IMR-90 (cell line): ENCODE results near the gene AKAP13. TPM values are rescaled to one million over a fixed set of nuclear protein-coding genes. Genes with fewer than 3 reads are reported as not detected.

ENCODE experiments used
- ATAC-seq: fragments of 200-7000 bp; cut with Tn5 transposase; 2 replicates; pipeline ENCODE4 v1.9.1; 2020; ENCODE audit warnings: low read depth, mild to moderate bottlenecking, moderate library complexity
- BruUV-seq: library from RNA; stranded (reverse); fragments of 400-500 nt; replicated peaks from 2 replicates; lab custom pipeline; 2021; lab: Mats Ljungman, UMichigan
- CTCF ChIA-PET: fragments of 300-600 bp; formaldehyde crosslinking; extraction: SDS; loops from one replicate; lab custom pipeline; 2021; ENCODE audit warnings: antibody characterized with exemption; lab: Yijun Ruan, JAX
- POLR2A ChIA-PET: fragments of 300-600 bp; sonication (Branson Sonifier 250); formaldehyde crosslinking; loops from one replicate; lab custom pipeline; 2022; ENCODE audit warnings: antibody characterized with exemption; ENCODE audit not compliant: unreplicated experiment; lab: Charles Lee
- DNase-seq: peaks from one replicate; pipeline ENCODE4 v3.0.0; 2013
- H2AFZ ChIP-seq: replicated peaks from 2 replicates; pipeline ENCODE3; 2013; ENCODE audit warnings: low read length, mild to moderate bottlenecking; ENCODE audit not compliant: poor library complexity
- H2AK5ac ChIP-seq: 2 replicates; pipeline ENCODE4 v1.6.1; 2013; ENCODE audit warnings: low read depth, low read length, inconsistent platforms
- H2AK9ac ChIP-seq: replicated peaks from 2 replicates; pipeline ENCODE3; 2013; ENCODE audit warnings: mild to moderate bottlenecking, low read depth, low read length, moderate library complexity; ENCODE audit not compliant: poor library complexity
- H2BK120ac ChIP-seq: 2 replicates; pipeline ENCODE4 v1.6.1; 2013; ENCODE audit warnings: low read depth, low read length, inconsistent platforms
- H2BK15ac ChIP-seq: 3 replicates; pipeline ENCODE4 v1.6.1; 2013; ENCODE audit warnings: low read depth, low read length, inconsistent platforms
- H2BK20ac ChIP-seq: 2 replicates; pipeline ENCODE4 v1.6.1; 2013; ENCODE audit warnings: low read depth, mild to moderate bottlenecking, inconsistent platforms, low read length, moderate library complexity
- H2BK5ac ChIP-seq: 2 replicates; pipeline ENCODE4 v1.6.1; 2013; ENCODE audit warnings: mild to moderate bottlenecking, low read depth, low read length, inconsistent platforms; ENCODE audit not compliant: poor library complexity, severe bottlenecking
- H3K14ac ChIP-seq: replicated peaks from 2 replicates; pipeline ENCODE4 v1.6.1; 2013; ENCODE audit warnings: low read depth, low read length, inconsistent platforms
- H3K18ac ChIP-seq: 2 replicates; pipeline ENCODE4 v1.6.1; 2013; ENCODE audit warnings: low read depth, low read length, control low read depth
- H3K23ac ChIP-seq: 2 replicates; pipeline ENCODE4 v1.6.1; 2013; ENCODE audit warnings: low read depth, low read length, inconsistent platforms
- H3K27ac ChIP-seq: 2 replicates; pipeline ENCODE4 v1.5.1; 2013; ENCODE audit warnings: mild to moderate bottlenecking, control low read depth, low read length; ENCODE audit not compliant: insufficient read depth
- H3K27me3 ChIP-seq: 2 replicates; pipeline ENCODE4 v1.6.1; 2013; ENCODE audit warnings: low read length; ENCODE audit not compliant: control insufficient read depth, insufficient read depth
- H3K36me3 ChIP-seq: 2 replicates; pipeline ENCODE4 v1.6.1; 2013; ENCODE audit warnings: low read length, mixed read lengths; ENCODE audit not compliant: control insufficient read depth, insufficient read depth
- H3K4ac ChIP-seq: 2 replicates; pipeline ENCODE4 v1.6.1; 2013; ENCODE audit warnings: low read depth, low read length, inconsistent platforms
- H3K4me1 ChIP-seq: 2 replicates; pipeline ENCODE4 v1.6.1; 2013; ENCODE audit warnings: low read length, mixed read lengths; ENCODE audit not compliant: control insufficient read depth, insufficient read depth
- H3K4me2 ChIP-seq: 2 replicates; pipeline ENCODE4 v1.6.1; 2013; ENCODE audit warnings: low read depth, mild to moderate bottlenecking, control low read depth, low read length, moderate library complexity
- H3K4me3 ChIP-seq: 2 replicates; pipeline ENCODE4 v1.5.1; 2013; ENCODE audit warnings: low read depth, mild to moderate bottlenecking, control low read depth, low read length, moderate library complexity; ENCODE audit not compliant: insufficient read depth
- H3K56ac ChIP-seq: 2 replicates; pipeline ENCODE4 v1.6.1; 2013; ENCODE audit warnings: low read length, inconsistent platforms; ENCODE audit not compliant: insufficient read depth; ENCODE audit errors: extremely low read depth
- H3K79me1 ChIP-seq, 2 experiments: 2 replicates each; pipeline ENCODE4 v1.6.1; 2013; ENCODE audit warnings: low read length in 2 of 2, inconsistent platforms in 1 of 2, low read depth in 1 of 2
- H3K9ac ChIP-seq: 2 replicates; pipeline ENCODE4 v1.6.1; 2013; ENCODE audit warnings: low read depth, low read length, control low read depth
- H3K9me1 ChIP-seq: 2 replicates; pipeline ENCODE4 v1.6.1; 2013; ENCODE audit warnings: low read length, inconsistent platforms; ENCODE audit not compliant: insufficient read depth
- H3K9me3 ChIP-seq: 2 replicates; pipeline ENCODE4 v1.6.1; 2013; ENCODE audit warnings: low read length; ENCODE audit not compliant: control insufficient read depth, insufficient read depth
- H4K20me1 ChIP-seq: 2 replicates; pipeline ENCODE4 v1.6.1; 2013; ENCODE audit warnings: low read length, inconsistent platforms; ENCODE audit not compliant: insufficient read depth
- H4K5ac ChIP-seq: 2 replicates; pipeline ENCODE4 v1.6.1; 2013; ENCODE audit warnings: mild to moderate bottlenecking, low read depth, low read length, control low read depth
- H4K8ac ChIP-seq, 2 experiments: 2 replicates each; pipeline ENCODE4 v1.6.1; 2013; ENCODE audit warnings: low read depth in 2 of 2, low read length in 2 of 2, control low read depth in 1 of 2, inconsistent platforms in 1 of 2
- H4K91ac ChIP-seq: 2 replicates; pipeline ENCODE4 v1.6.1; 2013; ENCODE audit warnings: low read depth, low read length, inconsistent platforms; ENCODE audit not compliant: insufficient read depth
- BHLHE40 ChIP-seq: fragments of 150-350 bp; IDR thresholded peaks from 2 replicates; pipeline ENCODE4 v1.6.1; 2016; ENCODE audit warnings: mild to moderate bottlenecking, low read depth, low read length
- CEBPB ChIP-seq: IDR thresholded peaks from 2 replicates; pipeline ENCODE4 v1.6.1; 2012; ENCODE audit warnings: low read depth, low read length, improper control_type of control experiment
- CHD1 ChIP-seq: IDR thresholded peaks from 2 replicates; pipeline ENCODE4 v1.6.1; 2012; ENCODE audit warnings: low read depth, low read length, improper control_type of control experiment
- FOS ChIP-seq: fragments of 150-350 bp; IDR thresholded peaks from 2 replicates; pipeline ENCODE4 v1.6.1; 2016; ENCODE audit warnings: low read depth, low read length
- MAFK ChIP-seq: IDR thresholded peaks from 2 replicates; pipeline ENCODE4 v1.6.1; 2012; ENCODE audit warnings: low read depth, low read length, improper control_type of control experiment
- MAZ ChIP-seq: IDR thresholded peaks from 2 replicates; pipeline ENCODE4 v1.6.1; 2012; ENCODE audit warnings: low read depth, mild to moderate bottlenecking, low read length, improper control_type of control experiment, moderate library complexity, borderline replicate concordance
- MXI1 ChIP-seq: IDR thresholded peaks from 2 replicates; pipeline ENCODE4 v1.6.1; 2012; ENCODE audit warnings: low read depth, mild to moderate bottlenecking, low read length, moderate library complexity, borderline replicate concordance
- NFE2L2 ChIP-seq: fragments of 150-350 bp; IDR thresholded peaks from 2 replicates; pipeline ENCODE4 v1.6.1; 2016; ENCODE audit warnings: low read depth, mild to moderate bottlenecking, low read length
- POLR2A ChIP-seq: IDR thresholded peaks from 2 replicates; pipeline ENCODE4 v1.6.1; 2012; ENCODE audit warnings: mild to moderate bottlenecking, low read depth, low read length
- RAD21 ChIP-seq: IDR thresholded peaks from 2 replicates; pipeline ENCODE4 v1.6.1; 2012; ENCODE audit warnings: low read length, improper control_type of control experiment
- RCOR1 ChIP-seq: IDR thresholded peaks from 2 replicates; pipeline ENCODE4 v1.6.1; 2012; ENCODE audit warnings: mild to moderate bottlenecking, low read length, improper control_type of control experiment; ENCODE audit not compliant: insufficient replicate concordance
- RFX5 ChIP-seq: IDR thresholded peaks from 2 replicates; pipeline ENCODE4 v1.8.0; 2012; ENCODE audit warnings: low read depth, mild to moderate bottlenecking, low read length, moderate library complexity
- SMC3 ChIP-seq: fragments of 150-350 bp; IDR thresholded peaks from 2 replicates; pipeline ENCODE4 v1.6.1; 2016; ENCODE audit warnings: low read depth, mild to moderate bottlenecking, antibody characterized with exemption, low read length, moderate library complexity
- WGBS, 2 experiments: methylation state at CpG; one replicate each; pipeline versions ENCODE4 v1.1.5 to v1.1.7; 2013; ENCODE audit warnings: missing lambda C conversion rate in 2 of 2; ENCODE audit not compliant: insufficient read length in 1 of 2; ENCODE audit errors: extremely low coverage in 2 of 2; 5-methylcytosine and 5-hydroxymethylcytosine counted together
- dilution Hi-C: fragments of 300-500 bp; cut with HindIII; formaldehyde crosslinking; loops from one replicate; pipeline ENCODE4 v1.14.3; 2018; ENCODE audit warnings: low sequenced_read_pairs; ENCODE audit not compliant: unreplicated experiment
- in situ Hi-C: fragments of 300-500 bp; cut with MboI; formaldehyde crosslinking; loops from 3 replicates; pipeline ENCODE4 v1.14.3; 2019; ENCODE audit warnings: low sequenced_read_pairs, inconsistent platforms, mixed read lengths
- intact Hi-C: fragments of 100-400 bp; cut with micrococcal nuclease; formaldehyde crosslinking; loops from 2 replicates; pipeline ENCODE4 v1.10.0; 2022
- polyA plus RNA-seq, 3 experiments: library from polyadenylated mRNA; depleted of rRNA; stranded (reverse); fragments of >200 nt; gene quantifications; 2 replicates each; pipeline ENCODE4 v1.2.3, GENCODE V29; 2012; ENCODE audit warnings: low replicate concordance in 1 of 3
- total RNA-seq: library from RNA; depleted of rRNA; stranded (reverse); fragments of >200 nt; gene quantifications from 2 replicates; pipeline ENCODE4 v1.2.3, GENCODE V29; 2012
- TF ChIP-seq, protein P1 (sequence below): conservative IDR thresholded peaks from 2 replicates; pipeline ENCODE4 v1.5.1; 2012; ENCODE audit warnings: mild to moderate bottlenecking, low read depth, low read length, improper control_type of control experiment
- TF ChIP-seq, protein P2 (sequence below): fragments of 150-350 bp; IDR thresholded peaks from 2 replicates; pipeline ENCODE4 v1.6.1; 2017; ENCODE audit warnings: mild to moderate bottlenecking, antibody characterized with exemption, low read length, low read depth
- TF ChIP-seq, protein P3 (sequence below): fragments of 150-350 bp; IDR thresholded peaks from 2 replicates; pipeline ENCODE4 v1.6.1; 2016; ENCODE audit warnings: low read depth, mild to moderate bottlenecking, low read length, moderate library complexity, borderline replicate concordance

Gene AKAP13
- total and polyA plus RNA-seq, 2 of the 4 experiments (the other 2 are of a cell fraction) = 10.4 to 46.4 TPM

DNA sequence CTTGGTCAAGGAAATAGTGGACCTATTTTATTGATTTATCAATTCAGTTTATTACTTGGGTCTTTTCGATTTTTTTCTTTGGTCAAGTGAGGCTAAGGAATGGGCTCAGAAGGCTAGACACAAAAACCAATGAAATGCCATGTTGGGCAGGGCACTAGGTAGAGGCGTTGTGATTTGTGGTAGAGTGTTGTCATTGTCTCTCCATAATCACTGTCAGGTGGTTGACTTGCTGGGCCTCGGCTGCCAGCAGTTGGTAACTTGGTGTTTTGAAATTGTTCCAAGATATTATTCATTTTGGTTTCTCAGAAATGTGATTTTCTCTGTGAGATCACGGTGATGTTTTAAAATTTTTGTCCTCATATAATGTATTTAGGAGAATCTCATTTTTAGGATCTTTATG lies 240.7 kb downstream of the AKAP13 start:
- H3K4me3 ChIP-seq = no peak overlapping the region
- peak overlapping the region; percentile 68 for H2BK120ac ChIP-seq
- H4K20me1 ChIP-seq = peaks cover 7% of the 10 kb centered on the region; the same call in 1 of the 2 replicates
- H4K91ac ChIP-seq = peak overlapping the region; percentile 54; the same call in 1 of the 2 replicates
- in situ Hi-C loops = no loop called here
- no CpG with 5 or more reads among the region's 4 CpGs for WGBS, 2 experiments
- no peaks in the 10 kb centered on the region for H3K36me3 ChIP-seq
- dilution Hi-C loops = no loop called here
- peak overlapping the region; percentile 20; the same call in 1 of the 2 replicates for H3K27ac ChIP-seq
- BruUV-seq = no TSS peak
- H3K27me3 ChIP-seq = no peaks in the 10 kb centered on the region
- H2AFZ ChIP-seq = no peak overlapping the region
- intact Hi-C loops = loop anchor here (10.0 kb wide), 1 partner anchor 206 kb away; no protein-coding TSS in a partner anchor
- H3K4me2 ChIP-seq = peak overlapping the region; percentile 64
- no peak overlapping the region for H3K56ac ChIP-seq
- TF ChIP-seq RCOR1 (no peak), SMC3 (no peak), POLR2A (no peak; the same call in 1 of the 2 replicates), BHLHE40 (no peak), RAD21 (no peak), MAZ (no peak), RFX5 (no peak), MAFK (no peak), CEBPB (no peak; the same call in 1 of the 2 replicates), CHD1 (no peak), MXI1 (no peak), NFE2L2 (no peak), FOS (no peak)
- TF ChIP-seq, protein P1, sequence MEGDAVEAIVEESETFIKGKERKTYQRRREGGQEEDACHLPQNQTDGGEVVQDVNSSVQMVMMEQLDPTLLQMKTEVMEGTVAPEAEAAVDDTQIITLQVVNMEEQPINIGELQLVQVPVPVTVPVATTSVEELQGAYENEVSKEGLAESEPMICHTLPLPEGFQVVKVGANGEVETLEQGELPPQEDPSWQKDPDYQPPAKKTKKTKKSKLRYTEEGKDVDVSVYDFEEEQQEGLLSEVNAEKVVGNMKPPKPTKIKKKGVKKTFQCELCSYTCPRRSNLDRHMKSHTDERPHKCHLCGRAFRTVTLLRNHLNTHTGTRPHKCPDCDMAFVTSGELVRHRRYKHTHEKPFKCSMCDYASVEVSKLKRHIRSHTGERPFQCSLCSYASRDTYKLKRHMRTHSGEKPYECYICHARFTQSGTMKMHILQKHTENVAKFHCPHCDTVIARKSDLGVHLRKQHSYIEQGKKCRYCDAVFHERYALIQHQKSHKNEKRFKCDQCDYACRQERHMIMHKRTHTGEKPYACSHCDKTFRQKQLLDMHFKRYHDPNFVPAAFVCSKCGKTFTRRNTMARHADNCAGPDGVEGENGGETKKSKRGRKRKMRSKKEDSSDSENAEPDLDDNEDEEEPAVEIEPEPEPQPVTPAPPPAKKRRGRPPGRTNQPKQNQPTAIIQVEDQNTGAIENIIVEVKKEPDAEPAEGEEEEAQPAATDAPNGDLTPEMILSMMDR = no peak
- TF ChIP-seq, protein P2, sequence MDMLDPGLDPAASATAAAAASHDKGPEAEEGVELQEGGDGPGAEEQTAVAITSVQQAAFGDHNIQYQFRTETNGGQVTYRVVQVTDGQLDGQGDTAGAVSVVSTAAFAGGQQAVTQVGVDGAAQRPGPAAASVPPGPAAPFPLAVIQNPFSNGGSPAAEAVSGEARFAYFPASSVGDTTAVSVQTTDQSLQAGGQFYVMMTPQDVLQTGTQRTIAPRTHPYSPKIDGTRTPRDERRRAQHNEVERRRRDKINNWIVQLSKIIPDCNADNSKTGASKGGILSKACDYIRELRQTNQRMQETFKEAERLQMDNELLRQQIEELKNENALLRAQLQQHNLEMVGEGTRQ = no peak
- TF ChIP-seq, protein P3, sequence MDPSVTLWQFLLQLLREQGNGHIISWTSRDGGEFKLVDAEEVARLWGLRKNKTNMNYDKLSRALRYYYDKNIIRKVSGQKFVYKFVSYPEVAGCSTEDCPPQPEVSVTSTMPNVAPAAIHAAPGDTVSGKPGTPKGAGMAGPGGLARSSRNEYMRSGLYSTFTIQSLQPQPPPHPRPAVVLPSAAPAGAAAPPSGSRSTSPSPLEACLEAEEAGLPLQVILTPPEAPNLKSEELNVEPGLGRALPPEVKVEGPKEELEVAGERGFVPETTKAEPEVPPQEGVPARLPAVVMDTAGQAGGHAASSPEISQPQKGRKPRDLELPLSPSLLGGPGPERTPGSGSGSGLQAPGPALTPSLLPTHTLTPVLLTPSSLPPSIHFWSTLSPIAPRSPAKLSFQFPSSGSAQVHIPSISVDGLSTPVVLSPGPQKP = no peak
- H4K5ac ChIP-seq = no peak overlapping the region
- H2BK20ac ChIP-seq = peak overlapping the region; percentile 65; the same call in 1 of the 2 replicates
- no peak overlapping the region for H3K18ac ChIP-seq
- H2BK15ac ChIP-seq = peak overlapping the region; percentile 90; the same call in 1 of the 3 replicates
- H2AK5ac ChIP-seq = peak overlapping the region; percentile 91
- no peaks in the 10 kb centered on the region for H3K9me3 ChIP-seq
- peaks cover 18% of the 10 kb centered on the region for H3K9me1 ChIP-seq
- peaks cover 30% of the 10 kb centered on the region for H3K4me1 ChIP-seq
- peaks cover 42 to 79% of the 10 kb centered on the region in 2 experiments for H3K79me1 ChIP-seq
- peak overlapping the region; percentile 68 for H2BK5ac ChIP-seq
- DNase-seq (no peak), ATAC-seq (no peak)
- H4K8ac ChIP-seq = 0 out of 4 replicates have a peak overlapping the region, but pooled peaks of 1 of the 2 experiments have one; percentile 5
- POLR2A ChIA-PET = no interaction called here
- peak overlapping the region; percentile 95 for H3K14ac ChIP-seq
- peak overlapping the region; percentile 76 for H3K4ac ChIP-seq
- peak overlapping the region; percentile 55; the same call in 1 of the 2 replicates for H3K23ac ChIP-seq
- no peak overlapping the region for H2AK9ac ChIP-seq
- H3K9ac ChIP-seq = no peak overlapping the region
- CTCF ChIA-PET = interaction anchor here (0.9 kb wide), 1 partner anchor 47 kb away, joined by 3 read pairs; no protein-coding TSS in a partner anchor
